ENCODE measurements around the gene PDZD2. TPM values are rescaled to one million over a fixed set of nuclear protein-coding genes. Genes with fewer than 3 reads are reported as not detected.
A peak's percentile ranks its signal among the peaks of the same experiment; 100 is the strongest.
"Not testable (repeated sequence)": the region's sequence is repeated elsewhere in the genome, so short reads cannot be mapped to it uniquely, and the experiment has no call there.

PDZD2 gene
- total RNA-seq (100 to 1,000 TPM; 103 to 188 (median 111) TPM), polyA plus RNA-seq (40.4 TPM)
- long read RNA-seq, donor 1, partial matches to known transcripts, result 87 of 120 reads
- long read RNA-seq, donor 1, other reads (novel, unspliced or antisense), result 32 of 120 reads
- long read RNA-seq, donor 2, partial matches to known transcripts, result 18 of 39 reads
- long read RNA-seq, donor 2, other reads (novel, unspliced or antisense), result 21 of 39 reads
- long read RNA-seq, donor 3, partial matches to known transcripts, result 95 of 118 reads
- long read RNA-seq, donor 3, other reads (novel, unspliced or antisense), result 19 of 118 reads
- long read RNA-seq, donor 4, partial matches to known transcripts, result 31 of 59 reads
- long read RNA-seq, donor 4, other reads (novel, unspliced or antisense), result 27 of 59 reads

GRCh38 chr5:31638748-31639418 lies at the start of gene PDZD2:
PDZD2 (plus strand) TSS chr5:31639131.
- WGBS, result under 1% methylated on average over 70 of the region's 70 CpGs
- ATAC-seq, result peak; percentile 82 to 87
- Histone ChIP-seq H3K4me3 (ENCODE audit: low read length) (peak within 1 kb of the TSS; percentile 78), H3K9me3 (ENCODE audit: control insufficient read depth, low read length) (no peaks in the 10 kb centered on the region), H3K27me3 (ENCODE audit: control insufficient read depth, insufficient read depth) (no peaks in the 10 kb centered on the region), H3K4me1 (ENCODE audit: control insufficient read depth, insufficient read depth, low read length) (peaks cover 9% of the 10 kb centered on the region), H3K27ac (ENCODE audit: low read length) (peak within 1 kb of the TSS; percentile 78)
- intact Hi-C loops (cut with DNase I), result no loop called here
- peak; percentile 85 to 93 (median 93) for DNase-seq

GRCh38 chr5:31593665-31594064 lies 45.3 kb upstream of the PDZD2 start:
- WGBS, result 89% methylated on average over 3 of the region's 3 CpGs
- H3K27ac ChIP-seq (ENCODE audit: low read length), result no peak overlapping the region
- H3K4me3 ChIP-seq (ENCODE audit: low read length), result no peak overlapping the region
- ATAC-seq, result no peak
- intact Hi-C loops (cut with DNase I), result no loop called here
- no peaks in the 10 kb centered on the region for H3K4me1 ChIP-seq (ENCODE audit: control insufficient read depth, insufficient read depth, low read length)
- DNase-seq, result no peak
- H3K9me3 ChIP-seq (ENCODE audit: control insufficient read depth, low read length), result no peaks in the 10 kb centered on the region
- no peaks in the 10 kb centered on the region for H3K27me3 ChIP-seq (ENCODE audit: control insufficient read depth, insufficient read depth)

GRCh38 chr5:31596354-31596753 lies 42.6 kb upstream of the PDZD2 start:
- DNase-seq, result no peak
- Histone ChIP-seq H3K27ac (ENCODE audit: low read length) (no peak overlapping the region), H3K4me3 (ENCODE audit: low read length) (no peak overlapping the region), H3K4me1 (ENCODE audit: control insufficient read depth, insufficient read depth, low read length) (no peaks in the 10 kb centered on the region), H3K9me3 (ENCODE audit: control insufficient read depth, low read length) (no peaks in the 10 kb centered on the region), H3K27me3 (ENCODE audit: control insufficient read depth, insufficient read depth) (no peaks in the 10 kb centered on the region)
- no peak for ATAC-seq
- intact Hi-C loops (cut with DNase I), result no loop called here
- whole genome bisulfite sequencing, result 70% methylated on average over 1 of the region's 1 CpG

GRCh38 chr5:31598640-31599611 lies 40.0 kb upstream of the PDZD2 start:
- H3K4me3 ChIP-seq (ENCODE audit: low read length), result no peak overlapping the region
- no peaks in the 10 kb centered on the region for H3K9me3 ChIP-seq (ENCODE audit: control insufficient read depth, low read length)
- DNase-seq, result no peak
- no peaks in the 10 kb centered on the region for H3K27me3 ChIP-seq (ENCODE audit: control insufficient read depth, insufficient read depth)
- no peak for ATAC-seq
- WGBS, result 86% methylated on average over 5 of the region's 5 CpGs
- H3K4me1 ChIP-seq (ENCODE audit: control insufficient read depth, insufficient read depth, low read length), result no peaks in the 10 kb centered on the region
- no peak overlapping the region for H3K27ac ChIP-seq (ENCODE audit: low read length)
- intact Hi-C loops (cut with DNase I), result no loop called here

GRCh38 chr5:31602305-31602704 lies 36.6 kb upstream of the PDZD2 start:
- H3K27me3 ChIP-seq (ENCODE audit: control insufficient read depth, insufficient read depth); intact Hi-C loops (cut with DNase I); H3K27ac ChIP-seq (ENCODE audit: low read length); DNase-seq; ATAC-seq; H3K9me3 ChIP-seq (ENCODE audit: control insufficient read depth, low read length); H3K4me3 ChIP-seq (ENCODE audit: low read length); H3K4me1 ChIP-seq (ENCODE audit: control insufficient read depth, insufficient read depth, low read length): not testable (repeated sequence)
- WGBS, result 81% methylated on average over 4 of the region's 4 CpGs

GRCh38 chr5:31604240-31604639 lies 34.7 kb upstream of the PDZD2 start:
- Histone ChIP-seq H3K27me3 (ENCODE audit: control insufficient read depth, insufficient read depth) (no peaks in the 10 kb centered on the region), H3K9me3 (ENCODE audit: control insufficient read depth, low read length) (no peaks in the 10 kb centered on the region), H3K4me3 (ENCODE audit: low read length) (no peak overlapping the region), H3K27ac (ENCODE audit: low read length) (no peak overlapping the region), H3K4me1 (ENCODE audit: control insufficient read depth, insufficient read depth, low read length) (no peaks in the 10 kb centered on the region)
- ATAC-seq, result no peak
- DNase-seq, result no peak
- 61% methylated on average over 2 of the region's 2 CpGs for WGBS
- intact Hi-C loops (cut with DNase I), result no loop called here

- no peak for ATAC-seq
- 81% methylated on average over 2 of the region's 2 CpGs for whole genome bisulfite sequencing
- Histone ChIP-seq H3K9me3 (ENCODE audit: control insufficient read depth, low read length) (no peaks in the 10 kb centered on the region), H3K4me3 (ENCODE audit: low read length) (no peak overlapping the region), H3K4me1 (ENCODE audit: control insufficient read depth, insufficient read depth, low read length) (no peaks in the 10 kb centered on the region), H3K27ac (ENCODE audit: low read length) (no peak overlapping the region), H3K27me3 (ENCODE audit: control insufficient read depth, insufficient read depth) (no peaks in the 10 kb centered on the region)
- intact Hi-C loops (cut with DNase I), result no loop called here
- no peak for DNase-seq
Observed at GRCh38 chr5:31604644-31605043, 34.3 kb upstream of the PDZD2 start.

GRCh38 chr5:31605920-31606319 lies 33.0 kb upstream of the PDZD2 start:
- intact Hi-C loops (cut with DNase I), result no loop called here
- Histone ChIP-seq H3K9me3 (ENCODE audit: control insufficient read depth, low read length) (no peaks in the 10 kb centered on the region), H3K4me3 (ENCODE audit: low read length) (no peak overlapping the region), H3K4me1 (ENCODE audit: control insufficient read depth, insufficient read depth, low read length) (no peaks in the 10 kb centered on the region), H3K27me3 (ENCODE audit: control insufficient read depth, insufficient read depth) (no peaks in the 10 kb centered on the region), H3K27ac (ENCODE audit: low read length) (no peak overlapping the region)
- WGBS, result 65% methylated on average over 1 of the region's 1 CpG
- no peak for ATAC-seq
- no peak for DNase-seq

- no peak for DNase-seq
- WGBS, result 71% methylated on average over 2 of the region's 2 CpGs
- no peak overlapping the region for H3K4me3 ChIP-seq (ENCODE audit: low read length)
Observed at GRCh38 chr5:31607546-31607945, 31.4 kb upstream of the PDZD2 start.

GRCh38 chr5:31611002-31611401 lies 27.9 kb upstream of the PDZD2 start:
- WGBS, result 67% methylated on average over 2 of the region's 2 CpGs
- intact Hi-C loops (cut with DNase I), result no loop called here
- Histone ChIP-seq H3K4me3 (ENCODE audit: low read length) (no peak overlapping the region), H3K9me3 (ENCODE audit: control insufficient read depth, low read length) (no peaks in the 10 kb centered on the region), H3K4me1 (ENCODE audit: control insufficient read depth, insufficient read depth, low read length) (peaks cover 8% of the 10 kb centered on the region), H3K27ac (ENCODE audit: low read length) (peak overlapping the region; percentile 61), H3K27me3 (ENCODE audit: control insufficient read depth, insufficient read depth) (no peaks in the 10 kb centered on the region)
- DNase-seq, result no peak
- peak; percentile 77 to 88 for ATAC-seq

More at GRCh38 chr5:31607546-31607945, 31.4 kb upstream of the PDZD2 start:
- intact Hi-C loops (cut with DNase I), result no loop called here
- Histone ChIP-seq H3K4me1 (ENCODE audit: control insufficient read depth, insufficient read depth, low read length) (no peaks in the 10 kb centered on the region), H3K27ac (ENCODE audit: low read length) (no peak overlapping the region), H3K9me3 (ENCODE audit: control insufficient read depth, low read length) (no peaks in the 10 kb centered on the region), H3K27me3 (ENCODE audit: control insufficient read depth, insufficient read depth) (no peaks in the 10 kb centered on the region)
- no peak for ATAC-seq
